AG09309 (cell line): Measurements from ENCODE around the gene AADACL4.
A peak's percentile ranks its signal among the peaks of the same experiment; 100 is the strongest.
"Not testable (repeated sequence)": the region's sequence is repeated elsewhere in the genome, so short reads cannot be mapped to it uniquely, and the experiment has no call there.

ENCODE experiments used
- DNase-seq: peaks from one replicate; pipeline ENCODE4 v3.0.0-alpha.2; 2010; ENCODE audit warnings: low read depth
- H3K4me3 ChIP-seq: 2 replicates; pipeline ENCODE4 v1.5.1; 2011; ENCODE audit warnings: mild to moderate bottlenecking, low read depth, low read length, moderate library complexity; ENCODE audit not compliant: control insufficient read depth
- CTCF ChIP-seq: IDR thresholded peaks from 2 replicates; pipeline ENCODE4 v1.5.1; 2011; ENCODE audit warnings: mild to moderate bottlenecking, low read depth, low read length, inconsistent platforms; ENCODE audit not compliant: insufficient read depth, control insufficient read depth; ENCODE audit errors: missing control alignments

The AADACL4 gene

GRCh38 chr1:12657060-12657884 lies 13.4 kb downstream of the AADACL4 start:
- H3K4me3 ChIP-seq = no peak overlapping the region
- no peak for DNase-seq
- TF ChIP-seq CTCF = no peak

GRCh38 chr1:12657885-12658512 lies 14.1 kb downstream of the AADACL4 start:
- DNase-seq, H3K4me3 ChIP-seq: not testable (repeated sequence)

GRCh38 chr1:12658531-12659453 lies 14.9 kb downstream of the AADACL4 start:
- peak; percentile 91 for TF ChIP-seq CTCF
- peak; percentile 27 for DNase-seq
- no peak overlapping the region for H3K4me3 ChIP-seq

GRCh38 chr1:12661606-12662219 lies 17.8 kb downstream of the AADACL4 start:
- DNase-seq = no peak
- no peak overlapping the region for H3K4me3 ChIP-seq
- TF ChIP-seq CTCF = no peak

- DNase-seq = no peak
- TF ChIP-seq CTCF = no peak
These were observed 18.7 kb downstream of the AADACL4 start for GRCh38 chr1:12662556-12662955.

GRCh38 chr1:12665511-12665910 lies 21.6 kb downstream of the AADACL4 start:
- no peak for DNase-seq
- H3K4me3 ChIP-seq = no peak overlapping the region
- TF ChIP-seq CTCF = no peak

More at GRCh38 chr1:12662556-12662955, 18.7 kb downstream of the AADACL4 start:
- no peak overlapping the region for H3K4me3 ChIP-seq
